HepG2 (cell line): Measurements from ENCODE around the gene GPS1. TPM values are rescaled to one million over a fixed set of nuclear protein-coding genes. Genes with fewer than 3 reads are reported as not detected.

Source experiments
- BCL6 ChIP-seq: IDR thresholded peaks from 2 replicates; pipeline ENCODE4 v1.6.1; 2016; ENCODE audit warnings: missing genetic modification reagents, missing compliant biosample characterization
- DMAP1 ChIP-seq: IDR thresholded peaks from 2 replicates; pipeline ENCODE4 v1.6.1; 2016
- FOXK1 ChIP-seq: sonication (generic); formaldehyde crosslinking; IDR thresholded peaks from 2 replicates; pipeline ENCODE4 v1.4.0; 2020; ENCODE audit warnings: low read depth, missing genetic modification reagents, borderline replicate concordance
- GFI1 ChIP-seq: sonication (generic); formaldehyde crosslinking; IDR thresholded peaks from 2 replicates; pipeline ENCODE4 v1.5.0; 2020; ENCODE audit warnings: missing genetic modification reagents, mild to moderate bottlenecking, borderline replicate concordance
- KAT2B ChIP-seq: fragments of 150-350 bp; IDR thresholded peaks from 2 replicates; pipeline ENCODE4 v1.6.1; 2014; ENCODE audit warnings: low read depth, low read length, borderline replicate concordance
- MEIS2 ChIP-seq: sonication (generic); formaldehyde crosslinking; IDR thresholded peaks from 2 replicates; pipeline ENCODE4 v1.9.0; 2021; ENCODE audit warnings: mild to moderate bottlenecking, missing genetic modification reagents
- MXD1 ChIP-seq: sonication (generic); formaldehyde crosslinking; IDR thresholded peaks from 2 replicates; pipeline ENCODE4 v1.4.0; 2020; ENCODE audit warnings: mild to moderate bottlenecking, missing genetic modification reagents
- REXO4 ChIP-seq: sonication (generic); formaldehyde crosslinking; IDR thresholded peaks from 2 replicates; pipeline ENCODE4 v1.8.0; 2022; ENCODE audit warnings: missing genetic modification reagents, mild to moderate bottlenecking, borderline replicate concordance
- SRSF4 ChIP-seq: fragments of 200-400 bp; formaldehyde crosslinking; IDR thresholded peaks from one replicate; pipeline ENCODE4 v1.6.1; 2018; ENCODE audit warnings: mild to moderate bottlenecking, low read depth, low read length, moderate library complexity; ENCODE audit not compliant: poor library complexity, severe bottlenecking
- ZBTB37 ChIP-seq: sonication (generic); formaldehyde crosslinking; IDR thresholded peaks from 2 replicates; pipeline ENCODE4 v1.4.0; 2020; ENCODE audit warnings: mild to moderate bottlenecking, missing genetic modification reagents
- ZFP36 ChIP-seq: fragments of 150-350 bp; IDR thresholded peaks from 2 replicates; pipeline ENCODE4 v1.6.1; 2018; ENCODE audit warnings: borderline replicate concordance, low read length, low read depth; ENCODE audit not compliant: partially characterized antibody
- ZNF10 ChIP-seq: sonication (generic); formaldehyde crosslinking; IDR thresholded peaks from 2 replicates; pipeline ENCODE4 v1.4.0; 2020; ENCODE audit warnings: mild to moderate bottlenecking, low read depth, missing genetic modification reagents, borderline replicate concordance
- ZNF124 ChIP-seq: sonication (generic); formaldehyde crosslinking; IDR thresholded peaks from 2 replicates; pipeline ENCODE4 v1.4.0; 2020; ENCODE audit warnings: missing genetic modification reagents
- ZNF234 ChIP-seq: sonication (generic); formaldehyde crosslinking; conservative IDR thresholded peaks from 2 replicates; pipeline ENCODE4 v1.5.1; 2020; ENCODE audit warnings: mild to moderate bottlenecking, missing genetic modification reagents
- ZNF407 ChIP-seq: sonication (generic); formaldehyde crosslinking; IDR thresholded peaks from one replicate; pipeline ENCODE4 v1.5.1; 2020; ENCODE audit warnings: mild to moderate bottlenecking, missing genetic modification reagents; ENCODE audit errors: not compliant biosample characterization
- ZNF792 ChIP-seq: IDR thresholded peaks from 2 replicates; pipeline ENCODE4 v1.6.1; 2016
- ZSCAN30 ChIP-seq: sonication (generic); formaldehyde crosslinking; IDR thresholded peaks from 2 replicates; pipeline ENCODE4 v1.5.0; 2020; ENCODE audit warnings: mild to moderate bottlenecking, missing genetic modification reagents
- polyA plus RNA-seq, 8 experiments: library from polyadenylated mRNA; depleted of rRNA in 3 of 8; stranded (reverse) in 7 of 8; unstranded in 1 of 8; fragments of >200 nt; fragmentation: Illumina TruSeq in 4 of 8; extraction: Trizol in 4 of 8; gene quantifications; 2 replicates each; pipeline versions ENCODE4 v1.2.1 to v1.2.3, GENCODE V29; 2011 to 2016; ENCODE audit warnings: low read depth in 4 of 8, missing spikeins in 1 of 8, mixed read lengths in 1 of 8; ENCODE audit not compliant: insufficient read depth in 1 of 8
- total RNA-seq, 5 experiments: library from RNA; depleted of rRNA; stranded (reverse); fragments of >200 nt; fragmentation: Illumina TruSeq; extraction: Trizol; gene quantifications; 2 replicates each; pipeline ENCODE4 v1.2.3, GENCODE V29; 2016; ENCODE audit warnings: low read depth in 1 of 5

GPS1 gene
- total and polyA plus RNA-seq, 2 of the 13 experiments (the other 11 are each of a cell fraction or from before 2014, with no cell fraction given) = 124 to 128 TPM

- TF ChIP-seq MXD1 (CRISPR knock-in tag) (peak; percentile 72), FOXK1 (peak; percentile 56; the same call in 1 of the 2 replicates), KAT2B (no peak), ZNF407 (CRISPR knock-in tag) (no peak), ZNF124 (CRISPR knock-in tag) (no peak), REXO4 (CRISPR knock-in tag) (no peak), MEIS2 (CRISPR knock-in tag) (no peak), ZNF792 (CRISPR knock-in tag) (no peak), GFI1 (peak; percentile 44), BCL6 (CRISPR knock-in tag) (peak; percentile 73), ZBTB37 (CRISPR knock-in tag) (no peak), ZNF234 (CRISPR knock-in tag) (no peak), ZSCAN30 (no peak), DMAP1 (peak; percentile 96), ZFP36 (no peak), SRSF4 (no peak), ZNF10 (CRISPR knock-in tag) (no peak)
Measured at GRCh38 chr17:82101767-82102679, 50.3 kb downstream of the GPS1 start (continued).
